IMR-90 (cell line): ENCODE data around the gene PPIL4. TPM values are rescaled to one million over a fixed set of nuclear protein-coding genes. Genes with fewer than 3 reads are reported as not detected.

ENCODE experiments used
- ATAC-seq: fragments of 200-7000 bp; cut with Tn5 transposase; 2 replicates; pipeline ENCODE4 v1.9.1; 2020; ENCODE audit warnings: low read depth, mild to moderate bottlenecking, moderate library complexity
- BruUV-seq: library from RNA; stranded (reverse); fragments of 400-500 nt; replicated peaks from 2 replicates; lab custom pipeline; 2021; lab: Mats Ljungman, UMichigan
- CTCF ChIA-PET: fragments of 300-600 bp; formaldehyde crosslinking; extraction: SDS; loops from one replicate; lab custom pipeline; 2021; ENCODE audit warnings: antibody characterized with exemption; lab: Yijun Ruan, JAX
- POLR2A ChIA-PET: fragments of 300-600 bp; sonication (Branson Sonifier 250); formaldehyde crosslinking; loops from one replicate; lab custom pipeline; 2022; ENCODE audit warnings: antibody characterized with exemption; ENCODE audit not compliant: unreplicated experiment; lab: Charles Lee
- DNase-seq: peaks from one replicate; pipeline ENCODE4 v3.0.0; 2013
- H2AFZ ChIP-seq: replicated peaks from 2 replicates; pipeline ENCODE3; 2013; ENCODE audit warnings: low read length, mild to moderate bottlenecking; ENCODE audit not compliant: poor library complexity
- H2AK5ac ChIP-seq: 2 replicates; pipeline ENCODE4 v1.6.1; 2013; ENCODE audit warnings: low read depth, low read length, inconsistent platforms
- H2AK9ac ChIP-seq: replicated peaks from 2 replicates; pipeline ENCODE3; 2013; ENCODE audit warnings: mild to moderate bottlenecking, low read depth, low read length, moderate library complexity; ENCODE audit not compliant: poor library complexity
- H2BK120ac ChIP-seq: 2 replicates; pipeline ENCODE4 v1.6.1; 2013; ENCODE audit warnings: low read depth, low read length, inconsistent platforms
- H2BK15ac ChIP-seq: 3 replicates; pipeline ENCODE4 v1.6.1; 2013; ENCODE audit warnings: low read depth, low read length, inconsistent platforms
- H2BK20ac ChIP-seq: 2 replicates; pipeline ENCODE4 v1.6.1; 2013; ENCODE audit warnings: low read depth, mild to moderate bottlenecking, inconsistent platforms, low read length, moderate library complexity
- H2BK5ac ChIP-seq: 2 replicates; pipeline ENCODE4 v1.6.1; 2013; ENCODE audit warnings: mild to moderate bottlenecking, low read depth, low read length, inconsistent platforms; ENCODE audit not compliant: poor library complexity, severe bottlenecking
- H3K14ac ChIP-seq: replicated peaks from 2 replicates; pipeline ENCODE4 v1.6.1; 2013; ENCODE audit warnings: low read depth, low read length, inconsistent platforms
- H3K18ac ChIP-seq: 2 replicates; pipeline ENCODE4 v1.6.1; 2013; ENCODE audit warnings: low read depth, low read length, control low read depth
- H3K23ac ChIP-seq: 2 replicates; pipeline ENCODE4 v1.6.1; 2013; ENCODE audit warnings: low read depth, low read length, inconsistent platforms
- H3K27ac ChIP-seq: 2 replicates; pipeline ENCODE4 v1.5.1; 2013; ENCODE audit warnings: mild to moderate bottlenecking, control low read depth, low read length; ENCODE audit not compliant: insufficient read depth
- H3K27me3 ChIP-seq: 2 replicates; pipeline ENCODE4 v1.6.1; 2013; ENCODE audit warnings: low read length; ENCODE audit not compliant: control insufficient read depth, insufficient read depth
- H3K36me3 ChIP-seq: 2 replicates; pipeline ENCODE4 v1.6.1; 2013; ENCODE audit warnings: low read length, mixed read lengths; ENCODE audit not compliant: control insufficient read depth, insufficient read depth
- H3K4ac ChIP-seq: 2 replicates; pipeline ENCODE4 v1.6.1; 2013; ENCODE audit warnings: low read depth, low read length, inconsistent platforms
- H3K4me1 ChIP-seq: 2 replicates; pipeline ENCODE4 v1.6.1; 2013; ENCODE audit warnings: low read length, mixed read lengths; ENCODE audit not compliant: control insufficient read depth, insufficient read depth
- H3K4me2 ChIP-seq: 2 replicates; pipeline ENCODE4 v1.6.1; 2013; ENCODE audit warnings: low read depth, mild to moderate bottlenecking, control low read depth, low read length, moderate library complexity
- H3K4me3 ChIP-seq: 2 replicates; pipeline ENCODE4 v1.5.1; 2013; ENCODE audit warnings: low read depth, mild to moderate bottlenecking, control low read depth, low read length, moderate library complexity; ENCODE audit not compliant: insufficient read depth
- H3K56ac ChIP-seq: 2 replicates; pipeline ENCODE4 v1.6.1; 2013; ENCODE audit warnings: low read length, inconsistent platforms; ENCODE audit not compliant: insufficient read depth; ENCODE audit errors: extremely low read depth
- H3K79me1 ChIP-seq, 2 experiments: 2 replicates each; pipeline ENCODE4 v1.6.1; 2013; ENCODE audit warnings: low read length in 2 of 2, inconsistent platforms in 1 of 2, low read depth in 1 of 2
- H3K9ac ChIP-seq: 2 replicates; pipeline ENCODE4 v1.6.1; 2013; ENCODE audit warnings: low read depth, low read length, control low read depth
- H3K9me1 ChIP-seq: 2 replicates; pipeline ENCODE4 v1.6.1; 2013; ENCODE audit warnings: low read length, inconsistent platforms; ENCODE audit not compliant: insufficient read depth
- H3K9me3 ChIP-seq: 2 replicates; pipeline ENCODE4 v1.6.1; 2013; ENCODE audit warnings: low read length; ENCODE audit not compliant: control insufficient read depth, insufficient read depth
- H4K20me1 ChIP-seq: 2 replicates; pipeline ENCODE4 v1.6.1; 2013; ENCODE audit warnings: low read length, inconsistent platforms; ENCODE audit not compliant: insufficient read depth
- H4K5ac ChIP-seq: 2 replicates; pipeline ENCODE4 v1.6.1; 2013; ENCODE audit warnings: mild to moderate bottlenecking, low read depth, low read length, control low read depth
- H4K8ac ChIP-seq, 2 experiments: 2 replicates each; pipeline ENCODE4 v1.6.1; 2013; ENCODE audit warnings: low read depth in 2 of 2, low read length in 2 of 2, control low read depth in 1 of 2, inconsistent platforms in 1 of 2
- H4K91ac ChIP-seq: 2 replicates; pipeline ENCODE4 v1.6.1; 2013; ENCODE audit warnings: low read depth, low read length, inconsistent platforms; ENCODE audit not compliant: insufficient read depth
- CEBPB ChIP-seq: IDR thresholded peaks from 2 replicates; pipeline ENCODE4 v1.6.1; 2012; ENCODE audit warnings: low read depth, low read length, improper control_type of control experiment
- NFE2L2 ChIP-seq: fragments of 150-350 bp; IDR thresholded peaks from 2 replicates; pipeline ENCODE4 v1.6.1; 2016; ENCODE audit warnings: low read depth, mild to moderate bottlenecking, low read length
- RCOR1 ChIP-seq: IDR thresholded peaks from 2 replicates; pipeline ENCODE4 v1.6.1; 2012; ENCODE audit warnings: mild to moderate bottlenecking, low read length, improper control_type of control experiment; ENCODE audit not compliant: insufficient replicate concordance
- WGBS, 2 experiments: methylation state at CpG; one replicate each; pipeline versions ENCODE4 v1.1.5 to v1.1.7; 2013; ENCODE audit warnings: missing lambda C conversion rate in 2 of 2; ENCODE audit not compliant: insufficient read length in 1 of 2; ENCODE audit errors: extremely low coverage in 2 of 2; 5-methylcytosine and 5-hydroxymethylcytosine counted together
- dilution Hi-C: fragments of 300-500 bp; cut with HindIII; formaldehyde crosslinking; loops from one replicate; pipeline ENCODE4 v1.14.3; 2018; ENCODE audit warnings: low sequenced_read_pairs; ENCODE audit not compliant: unreplicated experiment
- in situ Hi-C: fragments of 300-500 bp; cut with MboI; formaldehyde crosslinking; loops from 3 replicates; pipeline ENCODE4 v1.14.3; 2019; ENCODE audit warnings: low sequenced_read_pairs, inconsistent platforms, mixed read lengths
- intact Hi-C: fragments of 100-400 bp; cut with micrococcal nuclease; formaldehyde crosslinking; loops from 2 replicates; pipeline ENCODE4 v1.10.0; 2022
- polyA plus RNA-seq, 3 experiments: library from polyadenylated mRNA; depleted of rRNA; stranded (reverse); fragments of >200 nt; gene quantifications; 2 replicates each; pipeline ENCODE4 v1.2.3, GENCODE V29; 2012; ENCODE audit warnings: low replicate concordance in 1 of 3
- total RNA-seq: library from RNA; depleted of rRNA; stranded (reverse); fragments of >200 nt; gene quantifications from 2 replicates; pipeline ENCODE4 v1.2.3, GENCODE V29; 2012

Gene PPIL4
- total and polyA plus RNA-seq, 2 of the 4 experiments (the other 2 are of a cell fraction) = 10.6 to 13.3 TPM

- H3K14ac ChIP-seq = no peak overlapping the region
- no peaks in the 10 kb centered on the region for H3K27me3 ChIP-seq
- no peak overlapping the region for H3K4me2 ChIP-seq
- H3K4me1 ChIP-seq = no peaks in the 10 kb centered on the region
- H3K36me3 ChIP-seq = peaks cover 17% of the 10 kb centered on the region
- no peak overlapping the region for H4K5ac ChIP-seq
- no peak overlapping the region for H2AK5ac ChIP-seq
- H3K4me3 ChIP-seq = no peak overlapping the region
- intact Hi-C loops = no loop called here
- dilution Hi-C loops = no loop called here
- ChIA-PET CTCF (no interaction called here), POLR2A (no interaction called here)
- no peaks in the 10 kb centered on the region for H3K9me3 ChIP-seq
- H3K79me1 ChIP-seq = peaks cover 9 to 13% of the 10 kb centered on the region in 2 experiments
- H3K23ac ChIP-seq = no peak overlapping the region
- BruUV-seq = no TSS peak
- no peak overlapping the region for H2BK5ac ChIP-seq
- no peak overlapping the region for H4K91ac ChIP-seq
- H3K4ac ChIP-seq = no peak overlapping the region
- H2AFZ ChIP-seq = no peak overlapping the region
- H3K18ac ChIP-seq = no peak overlapping the region
- no peak overlapping the region for H2BK120ac ChIP-seq
- no peak overlapping the region for H2BK15ac ChIP-seq
- no peaks in the 10 kb centered on the region for H3K9me1 ChIP-seq
- H3K9ac ChIP-seq = no peak overlapping the region
- H2AK9ac ChIP-seq = no peak overlapping the region
- no peaks in the 10 kb centered on the region; the same call in 1 of the 2 replicates for H4K20me1 ChIP-seq
- WGBS, 2 experiments = no CpG with 5 or more reads among the region's 5 CpGs
- DNase-seq (no peak), ATAC-seq (no peak)
- no peak overlapping the region for H3K56ac ChIP-seq
- no peak overlapping the region for H2BK20ac ChIP-seq
- no peak overlapping the region for H3K27ac ChIP-seq
- in situ Hi-C loops = no loop called here
- no peak overlapping the region for H4K8ac ChIP-seq
- TF ChIP-seq NFE2L2 (no peak), CEBPB (no peak), RCOR1 (no peak)
Measured at GRCh38 chr6:149581349-149581748, 35.5 kb upstream of the PPIL4 start.
